ENCODE measurements around the gene IRS2.

DNA sequence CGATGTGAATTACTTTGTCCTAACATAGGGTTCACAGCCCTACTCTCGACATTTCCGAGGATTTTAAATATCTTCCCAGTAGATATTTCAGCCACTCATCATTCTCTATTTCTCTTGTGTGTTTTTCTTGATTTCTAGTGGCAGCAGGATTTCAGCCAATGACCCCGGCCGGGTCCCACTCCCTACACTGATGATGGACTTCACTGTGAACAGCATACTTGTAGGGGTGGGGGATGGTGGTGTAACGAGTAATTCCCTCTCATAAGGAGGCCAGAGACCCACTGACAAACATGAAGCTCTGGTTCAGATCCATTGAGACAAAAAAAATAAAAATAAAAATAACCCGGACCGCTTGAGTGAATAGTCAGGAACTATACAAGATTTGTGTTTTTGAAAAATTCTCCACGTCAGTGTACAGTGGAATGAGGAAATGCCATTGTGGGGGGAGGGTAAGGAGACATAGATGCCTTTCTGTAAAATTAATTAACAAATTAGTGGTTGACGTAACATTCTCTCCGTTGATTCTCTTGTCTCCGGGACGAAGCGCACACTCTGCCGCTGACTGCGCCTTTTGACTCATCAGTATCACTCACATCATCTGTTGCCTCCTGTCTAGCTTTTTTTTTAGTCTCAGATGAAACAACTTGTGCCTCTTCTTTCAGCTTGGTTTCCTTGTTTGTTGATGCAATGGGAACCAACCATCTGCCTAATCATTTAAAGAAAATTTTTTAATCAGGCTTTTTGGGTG is 48.8 kb upstream of the IRS2 start:
- no peak for TF ChIP-seq CREB1 (CRISPR knock-in tag; IDR thresholded peaks at IDR 0.05; ENCODE audit: low read depth)
- TF ChIP-seq, protein P1, sequence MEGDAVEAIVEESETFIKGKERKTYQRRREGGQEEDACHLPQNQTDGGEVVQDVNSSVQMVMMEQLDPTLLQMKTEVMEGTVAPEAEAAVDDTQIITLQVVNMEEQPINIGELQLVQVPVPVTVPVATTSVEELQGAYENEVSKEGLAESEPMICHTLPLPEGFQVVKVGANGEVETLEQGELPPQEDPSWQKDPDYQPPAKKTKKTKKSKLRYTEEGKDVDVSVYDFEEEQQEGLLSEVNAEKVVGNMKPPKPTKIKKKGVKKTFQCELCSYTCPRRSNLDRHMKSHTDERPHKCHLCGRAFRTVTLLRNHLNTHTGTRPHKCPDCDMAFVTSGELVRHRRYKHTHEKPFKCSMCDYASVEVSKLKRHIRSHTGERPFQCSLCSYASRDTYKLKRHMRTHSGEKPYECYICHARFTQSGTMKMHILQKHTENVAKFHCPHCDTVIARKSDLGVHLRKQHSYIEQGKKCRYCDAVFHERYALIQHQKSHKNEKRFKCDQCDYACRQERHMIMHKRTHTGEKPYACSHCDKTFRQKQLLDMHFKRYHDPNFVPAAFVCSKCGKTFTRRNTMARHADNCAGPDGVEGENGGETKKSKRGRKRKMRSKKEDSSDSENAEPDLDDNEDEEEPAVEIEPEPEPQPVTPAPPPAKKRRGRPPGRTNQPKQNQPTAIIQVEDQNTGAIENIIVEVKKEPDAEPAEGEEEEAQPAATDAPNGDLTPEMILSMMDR (conservative IDR thresholded peaks at IDR 0.05; ENCODE audit: low read depth in 2 of 2) = no peak
- no peak for TF ChIP-seq EZH2 (IDR thresholded peaks at IDR 0.05; ENCODE audit: low read depth, unreplicated experiment)
- no peak for TF ChIP-seq NANOG (IDR thresholded peaks at IDR 0.05; ENCODE audit: borderline replicate concordance)
- TF ChIP-seq POLR2AphosphoS5 (IDR thresholded peaks at IDR 0.05; ENCODE audit: low read depth) = no peak
- no peak for TF ChIP-seq ZNF331 (CRISPR knock-in tag; IDR thresholded peaks at IDR 0.05; ENCODE audit: low read depth)
- TF ChIP-seq ZNF114 (CRISPR knock-in tag; IDR thresholded peaks at IDR 0.05) = no peak
- TF ChIP-seq STAT1 (IDR thresholded peaks at IDR 0.05; ENCODE audit: unreplicated experiment) = no peak
- TF ChIP-seq, protein P2, sequence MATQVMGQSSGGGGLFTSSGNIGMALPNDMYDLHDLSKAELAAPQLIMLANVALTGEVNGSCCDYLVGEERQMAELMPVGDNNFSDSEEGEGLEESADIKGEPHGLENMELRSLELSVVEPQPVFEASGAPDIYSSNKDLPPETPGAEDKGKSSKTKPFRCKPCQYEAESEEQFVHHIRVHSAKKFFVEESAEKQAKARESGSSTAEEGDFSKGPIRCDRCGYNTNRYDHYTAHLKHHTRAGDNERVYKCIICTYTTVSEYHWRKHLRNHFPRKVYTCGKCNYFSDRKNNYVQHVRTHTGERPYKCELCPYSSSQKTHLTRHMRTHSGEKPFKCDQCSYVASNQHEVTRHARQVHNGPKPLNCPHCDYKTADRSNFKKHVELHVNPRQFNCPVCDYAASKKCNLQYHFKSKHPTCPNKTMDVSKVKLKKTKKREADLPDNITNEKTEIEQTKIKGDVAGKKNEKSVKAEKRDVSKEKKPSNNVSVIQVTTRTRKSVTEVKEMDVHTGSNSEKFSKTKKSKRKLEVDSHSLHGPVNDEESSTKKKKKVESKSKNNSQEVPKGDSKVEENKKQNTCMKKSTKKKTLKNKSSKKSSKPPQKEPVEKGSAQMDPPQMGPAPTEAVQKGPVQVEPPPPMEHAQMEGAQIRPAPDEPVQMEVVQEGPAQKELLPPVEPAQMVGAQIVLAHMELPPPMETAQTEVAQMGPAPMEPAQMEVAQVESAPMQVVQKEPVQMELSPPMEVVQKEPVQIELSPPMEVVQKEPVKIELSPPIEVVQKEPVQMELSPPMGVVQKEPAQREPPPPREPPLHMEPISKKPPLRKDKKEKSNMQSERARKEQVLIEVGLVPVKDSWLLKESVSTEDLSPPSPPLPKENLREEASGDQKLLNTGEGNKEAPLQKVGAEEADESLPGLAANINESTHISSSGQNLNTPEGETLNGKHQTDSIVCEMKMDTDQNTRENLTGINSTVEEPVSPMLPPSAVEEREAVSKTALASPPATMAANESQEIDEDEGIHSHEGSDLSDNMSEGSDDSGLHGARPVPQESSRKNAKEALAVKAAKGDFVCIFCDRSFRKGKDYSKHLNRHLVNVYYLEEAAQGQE (IDR thresholded peaks at IDR 0.05; ENCODE audit: unreplicated experiment) = no peak
- TF ChIP-seq EZH2phosphoT487 (IDR thresholded peaks at IDR 0.05; ENCODE audit: unreplicated experiment) = no peak

Data from GM23338 (cell line).